ENCODE results near the gene INPP5D.
"Not testable (repeated sequence)": the region's sequence is repeated elsewhere in the genome, so short reads cannot be mapped to it uniquely, and the experiment has no call there.

The INPP5D gene

DNA sequence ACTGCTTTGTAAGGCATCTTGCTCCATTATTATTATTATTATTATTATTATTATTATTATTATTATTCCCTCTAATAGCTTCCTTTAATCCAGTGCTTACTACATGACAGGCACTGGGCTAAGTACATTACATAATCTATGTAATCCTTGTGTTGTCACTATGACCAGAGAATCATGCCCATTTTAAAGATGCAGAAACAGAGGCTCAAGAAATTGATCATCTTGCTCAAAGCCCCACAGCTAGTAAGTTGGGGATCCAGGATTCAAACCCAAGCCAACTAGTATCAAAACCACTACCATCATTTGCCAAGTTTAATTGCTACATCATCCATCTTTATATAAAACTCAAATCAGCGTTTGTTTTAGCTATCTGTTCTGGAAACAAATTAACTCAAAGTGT lies 46.5 kb upstream of the INPP5D start:
- no peak overlapping the region for H3K4me3 ChIP-seq (ENCODE audit: control insufficient read depth, low read depth, low read length)
- DNase-seq (ENCODE audit: low read depth) = no peak
- TF ChIP-seq, protein P1, sequence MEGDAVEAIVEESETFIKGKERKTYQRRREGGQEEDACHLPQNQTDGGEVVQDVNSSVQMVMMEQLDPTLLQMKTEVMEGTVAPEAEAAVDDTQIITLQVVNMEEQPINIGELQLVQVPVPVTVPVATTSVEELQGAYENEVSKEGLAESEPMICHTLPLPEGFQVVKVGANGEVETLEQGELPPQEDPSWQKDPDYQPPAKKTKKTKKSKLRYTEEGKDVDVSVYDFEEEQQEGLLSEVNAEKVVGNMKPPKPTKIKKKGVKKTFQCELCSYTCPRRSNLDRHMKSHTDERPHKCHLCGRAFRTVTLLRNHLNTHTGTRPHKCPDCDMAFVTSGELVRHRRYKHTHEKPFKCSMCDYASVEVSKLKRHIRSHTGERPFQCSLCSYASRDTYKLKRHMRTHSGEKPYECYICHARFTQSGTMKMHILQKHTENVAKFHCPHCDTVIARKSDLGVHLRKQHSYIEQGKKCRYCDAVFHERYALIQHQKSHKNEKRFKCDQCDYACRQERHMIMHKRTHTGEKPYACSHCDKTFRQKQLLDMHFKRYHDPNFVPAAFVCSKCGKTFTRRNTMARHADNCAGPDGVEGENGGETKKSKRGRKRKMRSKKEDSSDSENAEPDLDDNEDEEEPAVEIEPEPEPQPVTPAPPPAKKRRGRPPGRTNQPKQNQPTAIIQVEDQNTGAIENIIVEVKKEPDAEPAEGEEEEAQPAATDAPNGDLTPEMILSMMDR (IDR thresholded peaks at IDR 0.05; ENCODE audit: control insufficient read depth, insufficient read depth, low read depth, low read length, missing control alignments) = no peak

DNA sequence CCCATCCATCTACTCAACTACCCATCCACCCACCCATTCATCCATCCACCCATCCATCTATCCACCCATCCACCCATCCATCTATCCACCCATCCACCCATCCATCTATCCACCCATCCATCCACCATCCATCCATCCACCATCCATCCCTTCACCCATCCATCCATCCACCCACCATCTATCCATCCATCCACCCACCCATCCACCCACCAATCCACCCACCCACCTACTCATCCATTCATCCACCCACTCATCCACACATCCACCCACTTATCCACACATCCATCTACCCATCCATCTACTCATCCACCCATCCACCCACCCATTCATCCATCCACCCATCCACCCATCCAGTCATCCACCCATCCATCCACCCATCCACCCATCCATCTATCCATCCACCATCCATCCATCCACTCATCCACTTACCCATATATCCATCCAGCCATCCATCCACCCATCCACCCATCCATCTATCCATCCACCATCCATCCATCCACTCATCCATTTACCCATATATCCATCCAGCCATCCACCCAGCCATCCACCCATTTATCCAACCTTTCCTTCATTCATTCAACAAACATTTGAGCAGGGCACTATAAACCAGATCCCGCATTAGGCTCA lies 45.0 kb upstream of the INPP5D start:
- DNase-seq (ENCODE audit: low read depth) = no peak
- TF ChIP-seq, protein P1 (IDR thresholded peaks at IDR 0.05; ENCODE audit: control insufficient read depth, insufficient read depth, low read depth, low read length, missing control alignments) = no peak
- no peak overlapping the region for H3K4me3 ChIP-seq (ENCODE audit: control insufficient read depth, low read depth, low read length)

DNA sequence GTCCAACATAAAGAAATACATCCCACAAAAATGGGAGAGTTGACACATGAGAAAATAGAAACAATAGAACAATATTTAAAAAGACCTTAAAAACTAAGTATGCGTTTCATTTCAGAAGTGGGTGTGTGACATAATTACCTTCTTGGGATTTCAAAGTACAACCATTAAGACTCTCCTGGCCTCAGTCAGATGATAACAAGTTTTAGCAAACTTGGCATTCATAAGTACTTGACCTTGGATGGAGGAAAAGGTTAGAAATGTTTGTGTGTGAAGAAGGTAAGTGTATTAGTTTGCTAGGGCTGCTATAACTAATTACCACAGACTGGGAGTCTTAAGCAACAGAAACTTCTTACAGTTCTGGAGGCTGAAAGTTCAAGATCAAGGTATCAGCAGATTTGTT lies 42.2 kb upstream of the INPP5D start:
- TF ChIP-seq, protein P1 (IDR thresholded peaks at IDR 0.05; ENCODE audit: control insufficient read depth, insufficient read depth, low read depth, low read length, missing control alignments) = no peak
- no peak for DNase-seq (ENCODE audit: low read depth)
- no peak overlapping the region for H3K4me3 ChIP-seq (ENCODE audit: control insufficient read depth, low read depth, low read length)

DNA sequence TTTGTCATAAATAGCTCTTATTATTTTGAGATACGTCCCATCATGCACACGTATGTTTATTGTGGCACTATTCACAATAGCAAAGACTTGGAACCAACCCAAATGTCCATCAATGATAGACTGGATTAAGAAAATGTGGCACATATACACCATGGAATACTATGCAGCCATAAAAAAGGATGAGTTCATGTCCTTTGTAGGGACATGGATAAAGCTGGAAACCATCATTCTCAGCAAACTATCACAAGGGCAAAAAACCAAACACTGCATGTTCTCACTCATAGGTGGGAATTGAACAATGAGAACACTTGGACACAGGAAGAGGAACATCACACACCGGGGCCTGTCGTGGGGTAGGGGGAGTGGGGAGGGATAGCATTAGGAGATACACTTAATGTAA lies 40.5 kb upstream of the INPP5D start:
- not testable (repeated sequence) for H3K4me3 ChIP-seq (ENCODE audit: control insufficient read depth, low read depth, low read length); DNase-seq (ENCODE audit: low read depth)

DNA sequence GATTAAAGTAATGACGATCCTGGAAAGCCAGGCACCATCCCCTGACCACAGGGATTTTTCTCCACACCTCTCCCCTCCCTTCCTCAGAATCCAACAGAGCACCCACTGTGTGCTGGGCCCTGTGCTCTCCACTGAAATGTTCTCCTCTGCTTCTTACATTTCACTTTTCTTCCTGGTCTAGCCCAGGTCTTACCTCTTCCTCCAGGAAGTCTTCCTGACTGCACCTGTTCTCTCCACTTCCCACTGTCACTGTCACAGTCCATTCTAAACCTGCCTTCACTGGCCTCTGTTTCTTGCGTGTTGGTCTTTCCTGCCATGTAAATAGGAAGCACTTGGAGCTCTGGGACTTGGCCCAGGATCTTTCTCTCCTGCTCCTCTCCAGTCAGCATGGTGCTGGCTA lies 39.7 kb upstream of the INPP5D start:
- no peak overlapping the region for H3K4me3 ChIP-seq (ENCODE audit: control insufficient read depth, low read depth, low read length)
- TF ChIP-seq, protein P1 (IDR thresholded peaks at IDR 0.05; ENCODE audit: control insufficient read depth, insufficient read depth, low read depth, low read length, missing control alignments) = no peak
- no peak for DNase-seq (ENCODE audit: low read depth)

DNA sequence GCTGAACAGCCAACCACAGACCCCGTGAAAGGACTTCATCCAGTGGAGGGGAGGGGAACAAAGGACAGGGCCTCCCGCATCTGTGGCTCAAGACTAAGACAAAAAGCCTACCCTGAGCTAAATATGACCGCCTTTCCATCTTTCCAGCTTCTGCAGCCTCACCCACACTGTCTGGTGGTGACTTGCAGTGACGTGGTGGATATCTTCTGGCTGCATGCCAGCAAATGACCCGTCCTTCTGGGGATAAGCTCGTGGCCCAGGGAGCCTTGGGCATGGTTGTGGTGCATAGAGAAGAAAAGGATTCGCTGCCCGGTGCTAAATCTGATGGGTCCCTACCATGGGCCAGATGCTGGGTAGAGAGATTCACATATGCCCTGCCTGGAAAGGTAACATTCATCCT lies 38.4 kb upstream of the INPP5D start:
- DNase-seq (ENCODE audit: low read depth) = no peak
- TF ChIP-seq, protein P1 (IDR thresholded peaks at IDR 0.05; ENCODE audit: control insufficient read depth, insufficient read depth, low read depth, low read length, missing control alignments) = no peak
- H3K4me3 ChIP-seq (ENCODE audit: control insufficient read depth, low read depth, low read length) = no peak overlapping the region

DNA sequence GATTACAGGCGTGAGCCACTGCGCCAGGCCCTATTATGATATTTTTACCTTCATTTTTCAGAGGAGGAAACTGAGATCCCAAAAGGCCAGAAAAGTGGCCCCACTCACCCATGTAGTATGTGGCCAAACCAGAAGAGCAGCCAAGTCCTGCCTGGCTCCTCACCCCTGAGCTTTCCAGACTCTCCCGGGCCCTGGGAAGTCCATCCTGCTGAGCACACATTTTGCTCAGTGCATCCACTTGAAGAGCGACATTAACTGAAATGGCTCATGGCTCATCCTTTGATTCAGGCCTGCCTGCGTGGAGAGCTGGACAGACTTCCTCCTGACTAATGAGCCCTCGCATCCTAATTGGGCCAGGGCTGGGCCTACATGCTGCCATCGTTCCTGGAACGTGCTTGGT lies 37.6 kb upstream of the INPP5D start:
- no peak overlapping the region for H3K4me3 ChIP-seq (ENCODE audit: control insufficient read depth, low read depth, low read length)
- no peak for DNase-seq (ENCODE audit: low read depth)

More for the DNA sequence above, 37.6 kb upstream of the INPP5D start:
- TF ChIP-seq, protein P1 (IDR thresholded peaks at IDR 0.05; ENCODE audit: control insufficient read depth, insufficient read depth, low read depth, low read length, missing control alignments) = no peak

Data from AG09309 (cell line).